HUES64 (cell line): ENCODE results near the gene JAZF1.

ENCODE experiments used
- H3K27ac ChIP-seq: 2 replicates; pipeline ENCODE4 v1.7.0; 2013; ENCODE audit warnings: low read depth, low read length, inconsistent platforms
- H3K27me3 ChIP-seq: 2 replicates; pipeline ENCODE4 v1.6.1; 2013; ENCODE audit warnings: mild to moderate bottlenecking, low read length; ENCODE audit not compliant: insufficient read depth
- H3K36me3 ChIP-seq: 2 replicates; pipeline ENCODE4 v1.6.1; 2013; ENCODE audit warnings: mild to moderate bottlenecking, low read length; ENCODE audit not compliant: insufficient read depth
- H3K4me1 ChIP-seq: 2 replicates; pipeline ENCODE4 v1.6.1; 2013; ENCODE audit warnings: mild to moderate bottlenecking, low read length, moderate library complexity; ENCODE audit not compliant: insufficient read depth
- H3K4me3 ChIP-seq: 2 replicates; pipeline ENCODE4 v1.5.1; 2013; ENCODE audit warnings: mild to moderate bottlenecking, low read length, moderate library complexity
- H3K9ac ChIP-seq: 2 replicates; pipeline ENCODE4 v1.6.1; 2013; ENCODE audit warnings: mild to moderate bottlenecking, low read depth, low read length
- H3K9me3 ChIP-seq: 2 replicates; pipeline ENCODE4 v1.6.1; 2013; ENCODE audit warnings: low read depth, low read length; ENCODE audit not compliant: insufficient read depth
- WGBS: fragments of 150-250, 120-280 bp; methylation state at CpG from one replicate; pipeline ENCODE4 v1.1.7; 2013; ENCODE audit warnings: missing lambda C conversion rate; 5-methylcytosine and 5-hydroxymethylcytosine counted together

JAZF1 gene

GRCh38 chr7:28038175-28038797 lies 142.3 kb downstream of the JAZF1 start:
- Histone ChIP-seq H3K9ac (no peak overlapping the region), H3K9me3 (no peaks in the 10 kb centered on the region), H3K36me3 (no peaks in the 10 kb centered on the region), H3K27ac (no peak overlapping the region), H3K4me3 (no peak overlapping the region), H3K4me1 (peaks cover 18% of the 10 kb centered on the region), H3K27me3 (no peaks in the 10 kb centered on the region)
- no CpG with 5 or more reads among the region's 1 CpG for WGBS

- H3K27me3 ChIP-seq, result no peaks in the 10 kb centered on the region
- 69% methylated on average over 5 of the region's 6 CpGs for WGBS
- no peak overlapping the region for H3K4me3 ChIP-seq
- H3K27ac ChIP-seq, result no peak overlapping the region
- no peaks in the 10 kb centered on the region for H3K36me3 ChIP-seq
- peaks cover 18% of the 10 kb centered on the region for H3K4me1 ChIP-seq
- H3K9ac ChIP-seq, result no peak overlapping the region
- H3K9me3 ChIP-seq, result no peaks in the 10 kb centered on the region
Measured at GRCh38 chr7:28037220-28038010, 143.2 kb downstream of the JAZF1 start.

- peaks cover 18% of the 10 kb centered on the region for H3K4me1 ChIP-seq
- no peaks in the 10 kb centered on the region for H3K9me3 ChIP-seq
- no peak overlapping the region for H3K4me3 ChIP-seq
- no peak overlapping the region for H3K9ac ChIP-seq
- WGBS, result 74% methylated on average over 2 of the region's 3 CpGs
- H3K27me3 ChIP-seq, result no peaks in the 10 kb centered on the region
- no peaks in the 10 kb centered on the region for H3K36me3 ChIP-seq
- no peak overlapping the region for H3K27ac ChIP-seq
Measured at GRCh38 chr7:28036696-28037095, 143.9 kb downstream of the JAZF1 start.

- Histone ChIP-seq H3K36me3 (no peaks in the 10 kb centered on the region), H3K27me3 (no peaks in the 10 kb centered on the region), H3K27ac (no peak overlapping the region), H3K9me3 (no peaks in the 10 kb centered on the region), H3K4me3 (no peak overlapping the region), H3K4me1 (peaks cover 18% of the 10 kb centered on the region), H3K9ac (no peak overlapping the region)
- WGBS, result 91% methylated on average over 4 of the region's 4 CpGs
Measured at GRCh38 chr7:28033386-28033785, 147.2 kb downstream of the JAZF1 start.

- Histone ChIP-seq H3K4me3 (no peak overlapping the region), H3K9me3 (no peaks in the 10 kb centered on the region), H3K36me3 (no peaks in the 10 kb centered on the region), H3K4me1 (peaks cover 15% of the 10 kb centered on the region), H3K27me3 (no peaks in the 10 kb centered on the region), H3K9ac (no peak overlapping the region), H3K27ac (no peak overlapping the region)
- WGBS, result 85% methylated on average over 9 of the region's 9 CpGs
Measured at GRCh38 chr7:28032738-28033380, 147.7 kb downstream of the JAZF1 start.

- H3K4me1 ChIP-seq, result peaks cover 2% of the 10 kb centered on the region; the same call in 1 of the 2 replicates
- no peak overlapping the region for H3K4me3 ChIP-seq
- no peaks in the 10 kb centered on the region for H3K27me3 ChIP-seq
- H3K9me3 ChIP-seq, result no peaks in the 10 kb centered on the region
- H3K9ac ChIP-seq, result no peak overlapping the region
- WGBS, result 91% methylated on average over 5 of the region's 5 CpGs
- H3K36me3 ChIP-seq, result no peaks in the 10 kb centered on the region
- no peak overlapping the region for H3K27ac ChIP-seq
Measured at GRCh38 chr7:28029051-28029450, 151.5 kb downstream of the JAZF1 start.

GRCh38 chr7:28028471-28028870 lies 152.1 kb downstream of the JAZF1 start:
- H3K36me3 ChIP-seq, result no peaks in the 10 kb centered on the region
- H3K4me3 ChIP-seq, result no peak overlapping the region
- no peaks in the 10 kb centered on the region; the same call in 1 of the 2 replicates for H3K4me1 ChIP-seq
- 92% methylated on average over 1 of the region's 3 CpGs for WGBS
- H3K9me3 ChIP-seq, result no peaks in the 10 kb centered on the region
- H3K9ac ChIP-seq, result no peak overlapping the region
- H3K27ac ChIP-seq, result no peak overlapping the region
- H3K27me3 ChIP-seq, result no peaks in the 10 kb centered on the region

GRCh38 chr7:28026237-28026636 lies 154.4 kb downstream of the JAZF1 start:
- H3K9me3 ChIP-seq, result no peaks in the 10 kb centered on the region
- H3K36me3 ChIP-seq, result no peaks in the 10 kb centered on the region
- no peak overlapping the region for H3K4me3 ChIP-seq
- H3K9ac ChIP-seq, result no peak overlapping the region
- H3K27ac ChIP-seq, result no peak overlapping the region
- H3K27me3 ChIP-seq, result no peaks in the 10 kb centered on the region
- no peaks in the 10 kb centered on the region for H3K4me1 ChIP-seq
- 93% methylated on average over 2 of the region's 2 CpGs for WGBS

GRCh38 chr7:28024786-28025334 lies 155.7 kb downstream of the JAZF1 start:
- no peak overlapping the region for H3K4me3 ChIP-seq
- H3K27ac ChIP-seq, result no peak overlapping the region
- no peak overlapping the region for H3K9ac ChIP-seq
- H3K4me1 ChIP-seq, result peaks cover 3% of the 10 kb centered on the region; the same call in 1 of the 2 replicates
- H3K9me3 ChIP-seq, result no peaks in the 10 kb centered on the region
- no peaks in the 10 kb centered on the region for H3K27me3 ChIP-seq
- 91% methylated on average over 2 of the region's 2 CpGs for WGBS
- H3K36me3 ChIP-seq, result no peaks in the 10 kb centered on the region

- Histone ChIP-seq H3K36me3 (no peaks in the 10 kb centered on the region), H3K4me3 (no peak overlapping the region), H3K27ac (no peak overlapping the region), H3K27me3 (no peaks in the 10 kb centered on the region), H3K4me1 (peaks cover 3% of the 10 kb centered on the region; the same call in 1 of the 2 replicates), H3K9me3 (no peaks in the 10 kb centered on the region), H3K9ac (no peak overlapping the region)
- 18% methylated on average over 12 of the region's 12 CpGs for WGBS
Measured at GRCh38 chr7:28020302-28020940, 160.2 kb downstream of the JAZF1 start.
